HepG2 (cell line): ENCODE data around the gene USP28. TPM values are rescaled to one million over a fixed set of nuclear protein-coding genes. Genes with fewer than 3 reads are reported as not detected.
A peak's percentile ranks its signal among the peaks of the same experiment; 100 is the strongest.

Experiments
- ARID2 ChIP-seq: sonication (generic); formaldehyde crosslinking; IDR thresholded peaks from 2 replicates; pipeline ENCODE4 v1.8.1; 2022; ENCODE audit warnings: mild to moderate bottlenecking, missing genetic modification reagents, borderline replicate concordance
- CREBL2 ChIP-seq: sonication (generic); formaldehyde crosslinking; IDR thresholded peaks from 2 replicates; pipeline ENCODE4 v1.8.1; 2023; ENCODE audit warnings: missing genetic modification reagents, mild to moderate bottlenecking, borderline replicate concordance
- EED ChIP-seq: sonication (generic); formaldehyde crosslinking; IDR thresholded peaks from 2 replicates; pipeline ENCODE4 v1.5.0; 2020; ENCODE audit warnings: mild to moderate bottlenecking, missing genetic modification reagents
- FOXA1 ChIP-seq, 2 experiments: fragments of 450-650 bp in 1 of 2; sonication (generic) in 1 of 2; formaldehyde crosslinking in 1 of 2; IDR thresholded peaks; 2 replicates each; pipeline versions ENCODE4 v1.4.0 to v1.6.1; 2016 to 2020; ENCODE audit warnings: missing genetic modification reagents in 1 of 2
- FOXC1 ChIP-seq: sonication (generic); formaldehyde crosslinking; IDR thresholded peaks from 2 replicates; pipeline ENCODE4 v1.8.0; 2022; ENCODE audit warnings: mild to moderate bottlenecking, missing genetic modification reagents, borderline replicate concordance
- GPBP1L1 ChIP-seq: sonication (generic); formaldehyde crosslinking; IDR thresholded peaks from 2 replicates; pipeline ENCODE4 v1.5.0; 2020; ENCODE audit warnings: mild to moderate bottlenecking, missing genetic modification reagents
- HBP1 ChIP-seq: IDR thresholded peaks from 2 replicates; pipeline ENCODE4 v1.6.1; 2016; ENCODE audit warnings: low read depth, control low read depth
- HNF4G ChIP-seq, 2 experiments: sonication (generic) in 1 of 2; formaldehyde crosslinking in 1 of 2; IDR thresholded peaks; 2 replicates each; pipeline versions ENCODE4 v1.4.0 to v1.6.1; 2011 to 2020; ENCODE audit warnings: borderline replicate concordance in 2 of 2, low read depth in 2 of 2, mild to moderate bottlenecking in 2 of 2, low read length in 1 of 2, missing genetic modification reagents in 1 of 2, moderate library complexity in 1 of 2
- MTERF4 ChIP-seq: sonication (generic); formaldehyde crosslinking; IDR thresholded peaks from 2 replicates; pipeline ENCODE4 v1.8.0; 2023; ENCODE audit warnings: mild to moderate bottlenecking, missing genetic modification reagents
- PHF21A ChIP-seq: sonication (generic); formaldehyde crosslinking; IDR thresholded peaks from 2 replicates; pipeline ENCODE4 v1.5.0; 2020; ENCODE audit warnings: mild to moderate bottlenecking, missing genetic modification reagents
- PRPF4 ChIP-seq: fragments of 200-400 bp; formaldehyde crosslinking; IDR thresholded peaks from 2 replicates; pipeline ENCODE4 v1.6.1; 2016; ENCODE audit warnings: low read length, low read depth; ENCODE audit not compliant: poor library complexity, severe bottlenecking
- SRSF1 ChIP-seq: fragments of 200-400 bp; formaldehyde crosslinking; optimal IDR thresholded peaks from 2 replicates; pipeline ENCODE3; 2017; ENCODE audit warnings: mild to moderate bottlenecking, low read depth, low read length, moderate library complexity
- ZFP1 ChIP-seq: IDR thresholded peaks from 2 replicates; pipeline ENCODE4 v1.6.1; 2016
- ZNF33B ChIP-seq: sonication (generic); formaldehyde crosslinking; IDR thresholded peaks from 2 replicates; pipeline ENCODE4 v1.5.1; 2020; ENCODE audit warnings: mild to moderate bottlenecking, missing genetic modification reagents
- ZNF350 ChIP-seq: sonication (generic); formaldehyde crosslinking; IDR thresholded peaks from 2 replicates; pipeline ENCODE4 v1.4.0; 2020; ENCODE audit warnings: mild to moderate bottlenecking, low read depth, missing genetic modification reagents, borderline replicate concordance
- ZNF543 ChIP-seq: sonication (generic); formaldehyde crosslinking; IDR thresholded peaks from 2 replicates; pipeline ENCODE4 v1.4.0; 2020; ENCODE audit warnings: mild to moderate bottlenecking, missing genetic modification reagents
- ZNF558 ChIP-seq: sonication (generic); formaldehyde crosslinking; IDR thresholded peaks from 2 replicates; pipeline ENCODE4 v1.9.0; 2022; ENCODE audit warnings: mild to moderate bottlenecking, missing genetic modification reagents, borderline replicate concordance
- ZNF563 ChIP-seq: sonication (generic); formaldehyde crosslinking; IDR thresholded peaks from 2 replicates; pipeline ENCODE4 v1.8.0; 2022; ENCODE audit warnings: mild to moderate bottlenecking, moderate library complexity, missing genetic modification reagents
- ZSCAN31 ChIP-seq: sonication (generic); formaldehyde crosslinking; IDR thresholded peaks from 2 replicates; pipeline ENCODE4 v1.5.0; 2020; ENCODE audit warnings: low read depth, mild to moderate bottlenecking, missing genetic modification reagents
- polyA plus RNA-seq, 8 experiments: library from polyadenylated mRNA; depleted of rRNA in 3 of 8; stranded (reverse) in 7 of 8; unstranded in 1 of 8; fragments of >200 nt; fragmentation: Illumina TruSeq in 4 of 8; extraction: Trizol in 4 of 8; gene quantifications; 2 replicates each; pipeline versions ENCODE4 v1.2.1 to v1.2.3, GENCODE V29; 2011 to 2016; ENCODE audit warnings: low read depth in 4 of 8, missing spikeins in 1 of 8, mixed read lengths in 1 of 8; ENCODE audit not compliant: insufficient read depth in 1 of 8
- total RNA-seq, 5 experiments: library from RNA; depleted of rRNA; stranded (reverse); fragments of >200 nt; fragmentation: Illumina TruSeq; extraction: Trizol; gene quantifications; 2 replicates each; pipeline ENCODE4 v1.2.3, GENCODE V29; 2016; ENCODE audit warnings: low read depth in 1 of 5

USP28 gene
- total and polyA plus RNA-seq, 2 of the 13 experiments (the other 11 are each of a cell fraction or from before 2014, with no cell fraction given) = 29.6 to 34.3 TPM

GRCh38 chr11:113876074-113876797, 864 bp upstream of the USP28 start (continued):
- TF ChIP-seq CREBL2 (CRISPR knock-in tag) (0 out of 2 replicates have a peak, but pooled peaks have one; percentile 12), FOXA1 (IDR thresholded peaks at IDR 0.05) (no peak), FOXA1 (CRISPR knock-in tag; IDR thresholded peaks at IDR 0.05) (no peak), HBP1 (CRISPR knock-in tag) (no peak), EED (CRISPR knock-in tag) (0 out of 2 replicates have a peak, but pooled peaks have one; percentile 37), FOXC1 (no peak), MTERF4 (CRISPR knock-in tag) (0 out of 2 replicates have a peak, but pooled peaks have one; percentile 46), GPBP1L1 (no peak), PRPF4 (peak; percentile 55), ZNF33B (CRISPR knock-in tag) (no peak), ARID2 (CRISPR knock-in tag) (0 out of 2 replicates have a peak, but pooled peaks have one; percentile 26), PHF21A (peak; percentile 15; the same call in 1 of the 2 replicates), ZNF350 (CRISPR knock-in tag) (peak; percentile 34; the same call in 1 of the 2 replicates), ZNF558 (CRISPR knock-in tag) (no peak), HNF4G (IDR thresholded peaks at IDR 0.05; ENCODE audit: borderline replicate concordance, low read depth, low read length) (no peak), HNF4G (CRISPR knock-in tag; IDR thresholded peaks at IDR 0.05; ENCODE audit: borderline replicate concordance, low read depth) (no peak), ZNF543 (0 out of 2 replicates have a peak, but pooled peaks have one; percentile 7), SRSF1 (no peak), ZFP1 (no peak), ZSCAN31 (CRISPR knock-in tag) (0 out of 2 replicates have a peak, but pooled peaks have one; percentile 11), ZNF563 (CRISPR knock-in tag) (peak; percentile 34; the same call in 1 of the 2 replicates)
